Neural progenitor cell (in vitro differentiated cells): ENCODE results near the gene NR2F1-AS1. TPM values are rescaled to one million over a fixed set of nuclear protein-coding genes. Genes with fewer than 3 reads are reported as not detected.

Experiments used
- DNase-seq: peaks from one replicate; pipeline ENCODE4 v3.0.0-alpha.2; 2016; ENCODE audit warnings: low spot score
- H2AFZ ChIP-seq: fragments of 200-600 bp; sonication (generic); replicated peaks from 2 replicates; pipeline ENCODE4 v1.6.1; 2016; ENCODE audit warnings: antibody characterized with exemption
- H3F3A ChIP-seq: fragments of 200-600 bp; sonication (generic); 2 replicates; pipeline ENCODE4 v1.6.1; 2016; ENCODE audit warnings: antibody characterized with exemption, low read depth
- H3K27ac ChIP-seq: fragments of 200-600 bp; sonication (generic); 2 replicates; pipeline ENCODE4 v1.5.1; 2016; ENCODE audit warnings: mild to moderate bottlenecking
- H3K27me3 ChIP-seq: fragments of 200-600 bp; sonication (generic); 2 replicates; pipeline ENCODE4 v1.6.1; 2016; ENCODE audit warnings: mild to moderate bottlenecking, moderate library complexity
- H3K36me3 ChIP-seq: fragments of 200-600 bp; sonication (generic); 2 replicates; pipeline ENCODE4 v1.5.1; 2016
- H3K4me1 ChIP-seq: fragments of 200-600 bp; sonication (generic); 2 replicates; pipeline ENCODE4 v1.6.1; 2016; ENCODE audit warnings: mixed run types
- H3K4me2 ChIP-seq: fragments of 200-600 bp; sonication (generic); 2 replicates; pipeline ENCODE4 v1.6.1; 2016
- H3K4me3 ChIP-seq: fragments of 200-600 bp; sonication (generic); 2 replicates; pipeline ENCODE4 v1.5.1; 2016
- H3K79me2 ChIP-seq: fragments of 200-600 bp; sonication (generic); 2 replicates; pipeline ENCODE4 v1.6.1; 2016; ENCODE audit warnings: low read depth
- H3K9ac ChIP-seq: fragments of 200-600 bp; sonication (generic); 2 replicates; pipeline ENCODE4 v1.6.1; 2016
- H3K9me3 ChIP-seq: fragments of 200-600 bp; sonication (generic); 2 replicates; pipeline ENCODE4 v1.5.1; 2016; ENCODE audit warnings: low read depth
- H4K20me1 ChIP-seq: fragments of 200-600 bp; sonication (generic); 2 replicates; pipeline ENCODE4 v1.6.1; 2016; ENCODE audit warnings: low read depth
- H3K27ac Mint-ChIP-seq: 3 replicates; pipeline ENCODE4 v1.8.0; 2021; ENCODE audit warnings: mixed read lengths
- H3K27me3 Mint-ChIP-seq: 2 replicates; pipeline ENCODE4 v1.8.0; 2022; ENCODE audit warnings: low read depth, mild to moderate bottlenecking, inconsistent platforms, moderate library complexity, mixed read lengths; ENCODE audit not compliant: insufficient read depth
- H3K36me3 Mint-ChIP-seq: 3 replicates; pipeline ENCODE4 v1.8.0; 2021; ENCODE audit warnings: mixed read lengths
- H3K4me1 Mint-ChIP-seq: 3 replicates; pipeline ENCODE4 v1.8.0; 2021; ENCODE audit warnings: mixed read lengths
- H3K4me3 Mint-ChIP-seq: 3 replicates; pipeline ENCODE4 v1.8.0; 2021; ENCODE audit warnings: mild to moderate bottlenecking, moderate library complexity, mixed read lengths
- H3K9me3 Mint-ChIP-seq: 3 replicates; pipeline ENCODE4 v1.8.0; 2020; ENCODE audit warnings: mixed read lengths
- CTCF ChIP-seq: fragments of 200-600 bp; sonication (generic); IDR thresholded peaks from 2 replicates; pipeline ENCODE4 v1.5.1; 2017; ENCODE audit warnings: antibody characterized with exemption, mild to moderate bottlenecking
- EZH2 ChIP-seq: fragments of 200-600 bp; sonication (generic); IDR thresholded peaks from 2 replicates; pipeline ENCODE4 v1.6.1; 2017; ENCODE audit warnings: antibody characterized with exemption, mild to moderate bottlenecking, moderate library complexity
- EZH2phosphoT487 ChIP-seq: fragments of 200-600 bp; sonication (generic); IDR thresholded peaks from 2 replicates; pipeline ENCODE4 v1.6.1; 2017; ENCODE audit warnings: antibody characterized with exemption
- total RNA-seq: library from RNA; depleted of rRNA; stranded (reverse); fragments of >200 nt; gene quantifications from 2 replicates; pipeline ENCODE4 v1.2.3, GENCODE V29; 2015; ENCODE audit warnings: low replicate concordance

The NR2F1-AS1 gene
- total RNA-seq, 1 donor from 2014 or later: 9.3 TPM

- Mint-ChIP-seq H3K36me3 (peaks cover 21% of the 10 kb centered on the region), H3K27ac (no peak within 1 kb of the TSS), H3K4me3 (no peak within 1 kb of the TSS), H3K27me3 (peaks cover 20% of the 10 kb centered on the region), H3K4me1 (peaks cover 18% of the 10 kb centered on the region), H3K9me3 (peaks cover 6% of the 10 kb centered on the region)
- Histone ChIP-seq H3K36me3 (no peaks in the 10 kb centered on the region), H3K9ac (no peak within 1 kb of the TSS), H3K27ac (no peak within 1 kb of the TSS), H3K4me1 (peaks cover 21% of the 10 kb centered on the region), H4K20me1 (peaks cover 24% of the 10 kb centered on the region), H3F3A (peaks cover 46% of the 10 kb centered on the region), H3K79me2 (peaks cover 22% of the 10 kb centered on the region), H3K27me3 (peaks cover 85% of the 10 kb centered on the region), H2AFZ (no peak within 1 kb of the TSS), H3K4me2 (peak within 1 kb of the TSS; percentile 86), H3K9me3 (no peaks in the 10 kb centered on the region), H3K4me3 (peak within 1 kb of the TSS; percentile 82)
- DNase-seq: peak; percentile 95
- TF ChIP-seq EZH2phosphoT487: peak; percentile 57
- peak; percentile 13 for TF ChIP-seq CTCF
- no peak for TF ChIP-seq EZH2
Measured at GRCh38 chr5:93582677-93583438, 1.8 kb upstream of the NR2F1-AS1 start, which contains the start of gene NR2F1. Gene NR2F1 (plus strand): TSS chr5:93583222. CDS start chr5:93585024, 1,802 bp downstream.

- Mint-ChIP-seq H3K27ac (no peak overlapping the region), H3K27me3 (peaks cover 13% of the 10 kb centered on the region), H3K4me1 (peaks cover 19% of the 10 kb centered on the region), H3K9me3 (peaks cover 4% of the 10 kb centered on the region), H3K36me3 (peaks cover 13% of the 10 kb centered on the region), H3K4me3 (no peak overlapping the region)
- peak overlapping the region; percentile 86 for H3K4me2 ChIP-seq
- H3K79me2 ChIP-seq: peaks cover 16% of the 10 kb centered on the region
- no peaks in the 10 kb centered on the region for H3K9me3 ChIP-seq
- TF ChIP-seq CTCF: no peak
- TF ChIP-seq EZH2: no peak
- no peak for TF ChIP-seq EZH2phosphoT487
- peak overlapping the region; percentile 82 for H3K4me3 ChIP-seq
- H3F3A ChIP-seq: peaks cover 53% of the 10 kb centered on the region
- H3K27me3 ChIP-seq: peaks cover 85% of the 10 kb centered on the region
- H3K27ac ChIP-seq: no peak overlapping the region
- H4K20me1 ChIP-seq: peaks cover 17% of the 10 kb centered on the region
- no peak overlapping the region for H2AFZ ChIP-seq
- H3K9ac ChIP-seq: no peak overlapping the region
- H3K4me1 ChIP-seq: peaks cover 24% of the 10 kb centered on the region
- DNase-seq: peak; percentile 8
- no peaks in the 10 kb centered on the region for H3K36me3 ChIP-seq
Measured at GRCh38 chr5:93582167-93582462, 1.1 kb upstream of the NR2F1-AS1 start.

GRCh38 chr5:93580063-93580926, 724 bp downstream of the NR2F1-AS1 start:
- peaks cover 83% of the 10 kb centered on the region for H3K27me3 ChIP-seq
- no peaks in the 10 kb centered on the region for H3K36me3 ChIP-seq
- no peak overlapping the region for H3K27ac ChIP-seq
- H3K27ac Mint-ChIP-seq: peak overlapping the region; percentile 97
- no peaks in the 10 kb centered on the region for H3K9me3 ChIP-seq
- peak; percentile 73 for TF ChIP-seq EZH2
- peak; percentile 41 for TF ChIP-seq EZH2phosphoT487
- no peak for TF ChIP-seq CTCF
- peaks cover 66% of the 10 kb centered on the region for H3F3A ChIP-seq
- H3K9ac ChIP-seq: no peak overlapping the region
- peaks cover 7% of the 10 kb centered on the region for H3K27me3 Mint-ChIP-seq
- peak overlapping the region; percentile 90 for H3K4me2 ChIP-seq
- peak overlapping the region; percentile 82 for H3K4me3 ChIP-seq
- H3K4me3 Mint-ChIP-seq: no peak overlapping the region
- H3K36me3 Mint-ChIP-seq: no peaks in the 10 kb centered on the region
- H2AFZ ChIP-seq: peak overlapping the region; percentile 20
- DNase-seq: peak; percentile 68
- H3K79me2 ChIP-seq: no peaks in the 10 kb centered on the region
- H4K20me1 ChIP-seq: peaks cover 6% of the 10 kb centered on the region
- peaks cover 38% of the 10 kb centered on the region for H3K4me1 Mint-ChIP-seq
- no peaks in the 10 kb centered on the region for H3K9me3 Mint-ChIP-seq
- H3K4me1 ChIP-seq: peaks cover 41% of the 10 kb centered on the region
